Activated B cell treated with CpG ODN at 0.5 μM for 24 hours (primary cell): Measurements from ENCODE around the gene MS4A18. TPM values are rescaled to one million over a fixed set of nuclear protein-coding genes. Genes with fewer than 3 reads are reported as not detected.

Experiments
- ATAC-seq: fragments of 200-7000 bp; cut with Tn5 transposase; one replicate; pipeline ENCODE4 v1.10.0; 2021; ENCODE audit warnings: low read depth, mild to moderate bottlenecking, moderate library complexity
- CTCF ChIA-PET: fragments of 350-600 bp; sonication (Branson Sonifier 250); formaldehyde crosslinking; loops from one replicate; lab custom pipeline; 2021; ENCODE audit warnings: antibody characterized with exemption; lab: Charles Lee
- POLR2A ChIA-PET: fragments of 350-600 bp; sonication (Branson Sonifier 250); formaldehyde crosslinking; loops from one replicate; lab custom pipeline; 2021; ENCODE audit warnings: antibody characterized with exemption; lab: Charles Lee
- DNase-seq: peaks from one replicate; pipeline ENCODE4 v3.0.0; 2022
- H3K27ac Mint-ChIP-seq: one replicate; pipeline ENCODE4 v1.8.0; 2020; ENCODE audit warnings: mixed read lengths
- H3K27me3 Mint-ChIP-seq: one replicate; pipeline ENCODE4 v1.8.0; 2021; ENCODE audit warnings: mixed read lengths
- H3K36me3 Mint-ChIP-seq: one replicate; pipeline ENCODE4 v1.8.0; 2021; ENCODE audit warnings: low read depth, mixed read lengths
- H3K4me1 Mint-ChIP-seq: one replicate; pipeline ENCODE4 v1.8.0; 2021; ENCODE audit warnings: mixed read lengths
- H3K4me3 Mint-ChIP-seq: one replicate; pipeline ENCODE4 v1.8.0; 2020; ENCODE audit warnings: mild to moderate bottlenecking, mixed read lengths
- H3K9me3 Mint-ChIP-seq: one replicate; pipeline ENCODE4 v1.8.0; 2020; ENCODE audit warnings: mixed read lengths
- CTCF ChIP-seq: fragments of 200-600 bp; IDR thresholded peaks from one replicate; pipeline ENCODE4 v1.8.0; 2022; ENCODE audit warnings: antibody characterized with exemption, mild to moderate bottlenecking
- intact Hi-C: fragments of 100-400 bp; cut with micrococcal nuclease; formaldehyde crosslinking; loops from one replicate; pipeline ENCODE4 v1.15.1; 2024
- total RNA-seq: library from RNA; stranded (reverse); gene quantifications from 2 replicates; pipeline ENCODE4 v1.2.3, GENCODE V29; 2022

The MS4A18 gene
- total RNA-seq, 1 donor from 2014 or later: not detected

GRCh38 chr11:60734279-60734678 lies 9.8 kb downstream of the MS4A18 start:
- ChIA-PET CTCF (no interaction called here), POLR2A (no interaction called here)
- DNase-seq: no peak
- intact Hi-C loops: no loop called here
- H3K36me3 Mint-ChIP-seq: no peaks in the 10 kb centered on the region
- H3K27me3 Mint-ChIP-seq: peaks cover 28% of the 10 kb centered on the region
- no peak overlapping the region for H3K4me3 Mint-ChIP-seq
- no peak overlapping the region for H3K27ac Mint-ChIP-seq
- TF ChIP-seq CTCF: no peak
- no peak for ATAC-seq
- no peaks in the 10 kb centered on the region for H3K9me3 Mint-ChIP-seq
- H3K4me1 Mint-ChIP-seq: no peaks in the 10 kb centered on the region

- Mint-ChIP-seq H3K27ac (no peak overlapping the region), H3K27me3 (peaks cover 14% of the 10 kb centered on the region), H3K36me3 (no peaks in the 10 kb centered on the region), H3K4me3 (no peak overlapping the region), H3K9me3 (no peaks in the 10 kb centered on the region), H3K4me1 (no peaks in the 10 kb centered on the region)
- intact Hi-C loops: no loop called here
- no peak for TF ChIP-seq CTCF
- ATAC-seq (no peak), DNase-seq (no peak)
- POLR2A ChIA-PET: no interaction called here
- CTCF ChIA-PET: no interaction called here
Observed at GRCh38 chr11:60739114-60739513, 14.6 kb downstream of the MS4A18 start.

DNA sequence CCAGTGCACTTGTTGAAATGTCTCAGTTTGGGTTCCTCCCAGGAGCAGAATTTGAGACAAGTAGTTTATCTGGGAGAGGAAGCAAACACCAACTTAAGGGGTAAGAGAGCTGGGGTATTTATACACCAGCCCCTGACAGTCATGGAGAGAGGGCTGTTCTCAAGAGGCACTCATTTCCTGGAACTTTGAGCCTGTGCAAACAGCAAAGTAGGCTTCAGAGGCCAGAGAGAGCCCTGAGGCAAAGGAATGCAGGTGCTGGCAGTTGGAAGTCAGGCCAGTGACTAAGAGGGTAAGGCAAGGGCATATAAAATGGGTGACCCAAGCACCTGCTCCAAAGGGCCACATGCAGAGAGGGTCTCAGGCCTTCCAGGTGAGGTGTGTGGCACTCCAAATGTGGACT lies 16.1 kb downstream of the MS4A18 start:
- Mint-ChIP-seq H3K27ac (no peak overlapping the region), H3K27me3 (peaks cover 17% of the 10 kb centered on the region), H3K9me3 (peaks cover 3% of the 10 kb centered on the region), H3K4me3 (no peak overlapping the region), H3K36me3 (no peaks in the 10 kb centered on the region), H3K4me1 (no peaks in the 10 kb centered on the region)
- POLR2A ChIA-PET: no interaction called here
- CTCF ChIA-PET: interaction anchor here (1.4 kb wide), 1 partner anchor 23 kb away, joined by 5 read pairs; no protein-coding TSS in a partner anchor
- DNase-seq: no peak
- no peak for TF ChIP-seq CTCF
- intact Hi-C loops: no loop called here
- ATAC-seq: no peak

- ChIA-PET POLR2A (no interaction called here), CTCF (interaction anchor here (1.4 kb wide), 1 partner anchor 22 kb away, joined by 5 read pairs; no protein-coding TSS in a partner anchor)
- DNase-seq (no peak), ATAC-seq (no peak)
- H3K27me3 Mint-ChIP-seq: peaks cover 17% of the 10 kb centered on the region
- TF ChIP-seq CTCF: no peak
- intact Hi-C loops: no loop called here
- H3K4me3 Mint-ChIP-seq: no peak overlapping the region
- H3K9me3 Mint-ChIP-seq: peaks cover 3% of the 10 kb centered on the region
- no peaks in the 10 kb centered on the region for H3K36me3 Mint-ChIP-seq
- H3K4me1 Mint-ChIP-seq: no peaks in the 10 kb centered on the region
- H3K27ac Mint-ChIP-seq: no peak overlapping the region
Observed at GRCh38 chr11:60741421-60741820, 16.9 kb downstream of the MS4A18 start.

- intact Hi-C loops: no loop called here
- no peaks in the 10 kb centered on the region for H3K36me3 Mint-ChIP-seq
- ATAC-seq (no peak), DNase-seq (no peak)
- POLR2A ChIA-PET: no interaction called here
- H3K27ac Mint-ChIP-seq: no peak overlapping the region
- TF ChIP-seq CTCF: no peak
- peaks cover 3% of the 10 kb centered on the region for H3K9me3 Mint-ChIP-seq
- CTCF ChIA-PET: no interaction called here
- H3K4me1 Mint-ChIP-seq: no peaks in the 10 kb centered on the region
- H3K4me3 Mint-ChIP-seq: no peak overlapping the region
- H3K27me3 Mint-ChIP-seq: peaks cover 12% of the 10 kb centered on the region
Observed at GRCh38 chr11:60743058-60743457, 18.5 kb downstream of the MS4A18 start.
